ENCODE data around the gene KRT72.

The KRT72 gene

GRCh38 chr12:52558781-52559445 is 42.4 kb downstream of the KRT72 start:
- Histone ChIP-seq H3K9me3 (ENCODE audit: control insufficient read depth, insufficient read depth, low read depth, low read length) (no peaks in the 10 kb centered on the region), H3K4me3 (ENCODE audit: low read depth, low read length) (no peak overlapping the region), H3K36me3 (ENCODE audit: control insufficient read depth in 2 of 2, insufficient read depth in 1 of 2, low read length in 2 of 2) (no peaks in the 10 kb centered on the region), H3K4me1 (ENCODE audit: control insufficient read depth, insufficient read depth, low read length) (no peaks in the 10 kb centered on the region), H3K27ac (ENCODE audit: extremely low read depth, low read depth, low read length) (no peak overlapping the region)
- CTCF ChIA-PET, result interaction anchor here (0.7 kb wide), 1 partner anchor 158 kb away, joined by 3 read pairs; no protein-coding TSS in a partner anchor
- POLR2A ChIA-PET, result no interaction called here
- no peak for TF ChIP-seq ZBTB11 (tag by site-specific recombination; conservative IDR thresholded peaks at IDR 0.05; ENCODE audit: low read depth)
- no peak for TF ChIP-seq ZNF501 (tag by site-specific recombination; IDR thresholded peaks at IDR 0.05)
- no peak for TF ChIP-seq ZNF404 (tag by site-specific recombination; IDR thresholded peaks at IDR 0.05)

GRCh38 chr12:52557476-52557875 is 43.8 kb downstream of the KRT72 start:
- TF ChIP-seq TCF7L2 (IDR thresholded peaks at IDR 0.05; ENCODE audit: borderline replicate concordance, low read depth, low read length), result no peak
- no peak for TF ChIP-seq RBAK (tag by site-specific recombination; IDR thresholded peaks at IDR 0.05)
- TF ChIP-seq ZNF426 (tag by site-specific recombination; IDR thresholded peaks at IDR 0.05), result no peak
- no peak for TF ChIP-seq ZNF747 (tag by site-specific recombination; IDR thresholded peaks at IDR 0.05)
- TF ChIP-seq ZNF416 (tag by site-specific recombination; IDR thresholded peaks at IDR 0.05), result no peak
- TF ChIP-seq ZNF600 (tag by site-specific recombination; IDR thresholded peaks at IDR 0.05), result no peak
- ChIA-PET CTCF (interaction anchor here (0.6 to 0.9 kb wide), 4 partner anchors 9 to 441 kb away, joined by 3 read pairs; no protein-coding TSS in a partner anchor), POLR2A (no interaction called here)
- Histone ChIP-seq H3K36me3 (ENCODE audit: control insufficient read depth in 2 of 2, insufficient read depth in 1 of 2, low read length in 2 of 2) (no peaks in the 10 kb centered on the region), H3K4me3 (ENCODE audit: low read depth, low read length) (no peak overlapping the region), H3K4me1 (ENCODE audit: control insufficient read depth, insufficient read depth, low read length) (no peaks in the 10 kb centered on the region), H3K9me3 (ENCODE audit: control insufficient read depth, insufficient read depth, low read depth, low read length) (no peaks in the 10 kb centered on the region), H3K27ac (ENCODE audit: extremely low read depth, low read depth, low read length) (no peak overlapping the region)

- H3K36me3 ChIP-seq (ENCODE audit: control insufficient read depth in 2 of 2, insufficient read depth in 1 of 2, low read length in 2 of 2), result no peaks in the 10 kb centered on the region
- H3K27ac ChIP-seq (ENCODE audit: extremely low read depth, low read depth, low read length), result no peak overlapping the region
- CTCF ChIA-PET, result interaction anchor here (0.6 to 2.5 kb wide), 2 partner anchors 44 to 183 kb away, joined by 3 to 6 read pairs; no protein-coding TSS in a partner anchor
- H3K9me3 ChIP-seq (ENCODE audit: control insufficient read depth, insufficient read depth, low read depth, low read length), result no peaks in the 10 kb centered on the region
- POLR2A ChIA-PET, result no interaction called here
- H3K4me1 ChIP-seq (ENCODE audit: control insufficient read depth, insufficient read depth, low read length), result no peaks in the 10 kb centered on the region
- H3K4me3 ChIP-seq (ENCODE audit: low read depth, low read length), result no peak overlapping the region
- no peak for TF ChIP-seq ZNF121 (tag by site-specific recombination; IDR thresholded peaks at IDR 0.05)
- no peak for TF ChIP-seq ZNF423 (tag by site-specific recombination; IDR thresholded peaks at IDR 0.05)
- TF ChIP-seq ZNF664 (tag by site-specific recombination; IDR thresholded peaks at IDR 0.05), result no peak
- TF ChIP-seq KLF17 (tag by site-specific recombination; IDR thresholded peaks at IDR 0.05), result no peak
- TF ChIP-seq IKZF3 (tag by site-specific recombination; IDR thresholded peaks at IDR 0.05), result no peak
- no peak for TF ChIP-seq ZNF792 (tag by site-specific recombination; IDR thresholded peaks at IDR 0.05)
- TF ChIP-seq MEIS1 (CRISPR knock-in tag; IDR thresholded peaks at IDR 0.05; ENCODE audit: borderline replicate concordance), result no peak
- no peak for TF ChIP-seq HOXA7 (CRISPR knock-in tag; IDR thresholded peaks at IDR 0.05; ENCODE audit: borderline replicate concordance)
- TF ChIP-seq ZNF362 (tag by site-specific recombination; IDR thresholded peaks at IDR 0.05), result no peak
- TF ChIP-seq ZNF18 (tag by site-specific recombination; IDR thresholded peaks at IDR 0.05), result no peak
- no peak for TF ChIP-seq BCL11A (tag by site-specific recombination; IDR thresholded peaks at IDR 0.05; ENCODE audit: low read depth)
- no peak for TF ChIP-seq ZBTB1 (tag by site-specific recombination; IDR thresholded peaks at IDR 0.05)
- no peak for TF ChIP-seq ZBTB49 (tag by site-specific recombination; IDR thresholded peaks at IDR 0.05; ENCODE audit: low read depth)
- no peak for TF ChIP-seq ZNF239 (tag by site-specific recombination; IDR thresholded peaks at IDR 0.05)
Measured at GRCh38 chr12:52555577-52555976, 45.7 kb downstream of the KRT72 start.

Measured in HEK293 (cell line).